ENCODE measurements around the gene HP1BP3.

HP1BP3 gene

DNA sequence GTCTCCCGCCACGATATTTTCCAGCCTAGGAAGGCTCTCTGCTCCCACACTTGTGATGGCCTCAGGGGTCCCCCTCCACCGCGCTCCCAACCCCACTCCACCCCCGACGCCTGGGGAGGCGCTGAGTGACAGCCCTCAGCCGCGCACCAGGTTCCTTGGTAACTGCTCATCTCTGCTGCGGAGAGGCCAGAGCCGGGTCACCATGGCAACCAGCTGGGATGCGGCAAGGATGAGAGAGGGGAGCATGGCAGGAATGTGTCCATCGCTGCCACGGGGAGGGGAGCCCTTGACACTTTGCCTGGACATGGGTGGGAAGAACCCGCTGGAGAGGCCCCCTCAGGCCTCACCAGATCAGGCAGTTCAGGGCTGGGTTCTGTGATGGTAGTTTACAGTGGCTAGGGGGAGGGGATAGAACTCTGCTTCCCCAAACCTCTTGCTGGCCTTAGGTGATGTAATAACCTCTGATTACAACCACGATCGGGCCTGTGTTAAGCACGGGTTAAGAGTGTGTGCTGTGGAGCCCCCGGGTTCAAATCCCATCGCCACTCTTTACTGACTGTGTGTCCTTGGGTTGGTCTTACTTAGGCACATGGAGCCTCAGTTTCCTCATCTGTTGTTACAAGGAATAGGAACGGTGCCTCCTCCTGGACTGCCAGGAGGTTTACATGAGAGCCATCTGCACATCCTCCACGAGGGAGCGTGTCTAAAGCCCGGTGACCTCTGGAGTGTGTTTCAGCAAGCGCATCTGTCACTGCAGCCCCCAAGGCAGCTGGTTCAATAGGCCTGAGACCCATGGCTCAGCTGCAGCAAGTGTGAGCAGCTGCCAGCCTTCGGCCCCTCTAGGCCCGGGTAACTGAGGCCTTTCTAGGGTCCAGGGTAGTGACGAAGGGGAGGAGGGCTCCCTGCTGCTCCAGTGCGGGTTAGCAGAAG lies 75.6 kb downstream of the HP1BP3 start:
- DNase-seq = no peak

DNA sequence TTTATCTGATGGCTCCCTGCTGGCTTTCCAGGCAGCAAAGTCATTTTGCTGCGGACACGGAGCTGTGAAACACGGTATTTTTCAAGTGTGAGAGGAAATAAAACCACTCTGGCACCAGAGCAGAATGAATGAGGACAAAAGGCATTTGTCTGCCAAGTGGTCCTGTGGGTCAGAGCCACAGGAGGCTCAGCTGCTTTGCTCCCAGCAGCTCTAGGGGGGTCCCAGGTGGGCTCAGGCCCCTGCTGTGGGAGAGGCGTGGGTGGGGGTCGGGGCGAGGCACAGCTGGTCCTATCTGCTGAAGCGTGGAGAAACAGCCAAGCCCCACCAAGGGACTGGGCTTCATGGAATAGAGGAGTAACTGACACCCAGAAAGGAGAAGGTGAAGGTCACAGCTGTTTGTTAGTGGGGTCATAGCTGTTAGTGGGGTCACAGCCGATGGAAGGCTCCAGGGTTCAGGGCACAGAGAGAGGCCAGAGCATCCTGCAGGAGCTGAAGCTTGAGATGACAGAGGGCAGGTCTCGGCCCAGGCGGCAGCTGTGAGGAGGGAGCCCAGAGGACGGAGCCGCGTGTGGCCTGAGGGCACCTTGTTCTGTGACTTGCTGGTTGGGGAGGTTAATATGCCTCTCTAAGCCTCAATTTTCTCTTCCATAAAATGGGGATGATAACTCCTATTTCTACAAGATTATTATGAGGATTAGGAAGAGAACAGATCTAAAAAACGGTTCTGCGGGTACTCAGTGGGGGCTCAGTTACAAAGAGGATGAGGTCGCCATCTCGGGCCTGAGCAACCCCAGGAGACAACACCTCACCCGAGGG lies 76.4 kb downstream of the HP1BP3 start:
- no peak for DNase-seq

DNA sequence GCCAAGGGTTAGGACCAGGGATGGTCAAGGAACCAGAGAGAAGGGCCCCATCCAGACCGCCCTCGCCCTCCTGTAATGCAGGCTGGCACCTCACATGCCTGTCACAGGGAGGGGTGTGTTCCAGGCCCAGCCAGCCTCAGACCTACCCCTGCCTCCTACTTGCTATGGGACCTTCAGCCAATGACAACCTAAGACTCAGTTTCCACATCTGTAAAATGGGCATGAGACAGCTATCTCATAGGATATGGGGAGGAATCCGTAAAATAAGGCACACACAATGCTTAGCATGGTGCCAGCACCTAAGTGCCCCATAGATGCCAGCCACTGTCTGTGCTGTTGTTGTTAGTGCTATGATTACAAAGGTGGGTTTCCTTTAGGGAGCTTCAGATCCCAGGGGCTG lies 77.2 kb downstream of the HP1BP3 start:
- DNase-seq = no peak

DNA sequence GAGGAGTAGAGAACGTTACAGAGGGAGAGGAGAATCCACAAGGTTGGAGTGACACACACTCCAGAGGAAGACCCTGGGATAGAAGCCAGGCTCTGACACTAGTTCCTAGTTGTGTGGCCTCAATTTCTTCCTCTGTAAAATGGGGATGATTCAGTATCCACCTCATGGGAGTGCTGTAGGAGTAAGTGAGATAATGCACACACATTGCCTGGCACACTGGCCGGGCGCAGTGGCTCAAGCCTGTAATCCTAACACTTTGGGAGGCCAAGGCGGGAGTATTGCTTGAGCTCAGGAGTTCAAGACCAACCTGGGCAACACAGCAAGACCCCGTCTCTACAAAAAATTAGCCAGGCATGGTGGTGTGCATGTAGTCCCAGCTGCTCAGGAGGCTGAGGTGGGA lies 78.2 kb downstream of the HP1BP3 start:
- DNase-seq = no peak

GRCh38 chr1:20708057-20708456 lies 79.0 kb downstream of the HP1BP3 start:
- no peak for DNase-seq

GRCh38 chr1:20706841-20707240 lies 80.3 kb downstream of the HP1BP3 start:
- no peak for DNase-seq

DNA sequence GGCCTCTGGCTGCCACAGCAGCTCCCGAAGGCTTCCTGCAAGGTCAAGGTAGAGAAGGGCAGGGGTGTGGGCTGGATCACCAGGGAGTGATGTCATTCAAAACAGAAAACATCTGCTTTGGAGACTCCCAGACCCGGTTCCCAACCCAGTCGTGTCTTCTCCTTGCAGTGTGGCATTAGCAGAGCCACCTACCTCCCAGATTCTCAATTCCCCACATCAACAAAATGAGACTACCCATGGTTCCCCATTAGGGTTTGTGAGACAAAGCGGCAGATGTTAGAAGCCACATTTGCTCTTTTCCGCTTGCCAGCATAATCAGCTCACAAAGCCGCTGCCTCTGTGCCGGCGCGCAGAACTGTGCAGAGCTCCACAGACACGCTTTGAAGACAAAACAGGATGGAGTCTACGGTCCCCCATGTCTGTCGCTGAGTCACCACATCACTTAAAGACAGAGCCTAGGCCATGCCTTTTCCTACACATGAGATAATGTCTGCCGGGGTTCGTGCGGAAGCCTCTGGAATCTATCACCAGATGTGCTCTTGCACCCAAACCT lies 81.8 kb downstream of the HP1BP3 start:
- DNase-seq = no peak

GRCh38 chr1:20704390-20705202 lies 82.5 kb downstream of the HP1BP3 start:
- DNase-seq = no peak

GRCh38 chr1:20703124-20703756 lies 83.9 kb downstream of the HP1BP3 start:
- DNase-seq = no peak

GRCh38 chr1:20702416-20702815 lies 84.7 kb downstream of the HP1BP3 start:
- DNase-seq = no peak

DNA sequence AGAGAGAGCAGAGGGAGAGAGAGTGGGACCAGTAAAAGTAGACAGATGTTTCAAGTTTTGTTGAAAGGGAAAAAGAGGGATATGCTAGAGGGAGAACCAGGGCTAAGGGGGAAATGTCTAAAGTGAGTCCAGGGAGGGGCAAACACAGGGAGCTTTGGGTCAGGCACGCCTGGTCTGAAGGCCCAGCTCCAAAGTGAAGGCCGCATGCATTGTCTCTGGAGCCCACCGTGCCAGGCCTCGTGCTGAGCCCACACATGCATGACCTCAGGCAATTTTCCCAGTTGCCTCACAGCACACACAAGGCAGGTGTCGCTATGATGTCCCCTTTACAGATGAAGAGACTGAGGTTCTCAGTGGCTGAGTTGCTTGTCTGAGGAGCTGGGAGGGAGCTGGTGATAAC lies 85.3 kb downstream of the HP1BP3 start:
- DNase-seq = no peak

DNA sequence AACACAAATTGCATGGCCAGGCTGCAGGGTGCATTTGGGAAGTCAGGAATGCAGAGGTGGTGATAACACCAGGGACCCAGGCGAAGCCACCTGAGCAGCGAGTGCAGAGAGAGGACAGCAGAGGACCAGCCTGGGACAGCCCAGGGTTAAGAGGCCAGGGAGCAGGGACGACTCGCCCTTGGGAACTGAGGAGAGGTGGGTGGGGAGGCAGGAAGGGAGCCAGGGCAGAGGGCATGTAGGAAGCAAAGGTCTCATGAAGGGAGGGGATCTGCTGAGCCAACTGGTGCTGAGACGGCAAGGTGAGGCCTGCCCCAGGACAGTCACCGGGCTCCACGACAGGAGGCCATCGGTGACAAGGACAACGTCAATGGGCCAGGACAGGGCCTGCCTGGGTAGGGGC lies 85.7 kb downstream of the HP1BP3 start:
- DNase-seq = no peak

- no peak for DNase-seq
Observed at GRCh38 chr1:20700636-20701215, 86.4 kb downstream of the HP1BP3 start.

GRCh38 chr1:20699558-20699957 lies 87.5 kb downstream of the HP1BP3 start:
- no peak for DNase-seq

DNA sequence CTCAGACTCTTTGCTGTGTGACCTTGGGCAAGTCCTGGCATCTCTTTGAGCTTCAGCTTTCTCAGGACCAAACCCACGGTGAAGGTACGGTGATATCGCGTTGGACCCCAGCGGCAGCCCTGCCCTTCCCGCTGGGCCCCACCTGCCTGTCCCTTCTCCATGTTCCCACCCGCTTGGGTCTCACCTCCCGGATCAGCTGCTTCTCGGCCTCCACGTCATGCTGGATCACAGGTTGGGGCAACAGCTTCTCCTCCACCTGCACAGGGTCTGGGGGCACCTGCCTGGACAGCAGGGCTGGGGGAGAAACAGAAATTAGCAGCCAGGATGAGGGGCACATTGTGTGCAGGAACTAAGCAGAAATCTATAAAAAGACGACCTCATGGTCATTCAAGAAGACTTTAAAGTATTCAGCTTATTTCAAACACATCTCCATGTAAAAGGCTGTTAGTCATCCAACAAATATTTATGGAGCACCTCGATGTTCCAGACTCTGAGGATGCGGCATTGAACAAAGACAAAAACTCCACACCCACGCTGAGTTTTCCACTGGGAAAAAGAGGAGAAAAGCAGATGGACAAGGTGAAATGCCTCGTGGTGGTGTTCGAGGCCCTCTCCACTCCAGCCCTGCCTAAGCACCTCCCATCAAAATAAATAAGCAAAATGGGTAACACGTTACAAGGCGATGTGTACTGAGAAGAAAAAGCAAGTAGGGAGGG lies 88.8 kb downstream of the HP1BP3 start:
- no peak for DNase-seq

DNA sequence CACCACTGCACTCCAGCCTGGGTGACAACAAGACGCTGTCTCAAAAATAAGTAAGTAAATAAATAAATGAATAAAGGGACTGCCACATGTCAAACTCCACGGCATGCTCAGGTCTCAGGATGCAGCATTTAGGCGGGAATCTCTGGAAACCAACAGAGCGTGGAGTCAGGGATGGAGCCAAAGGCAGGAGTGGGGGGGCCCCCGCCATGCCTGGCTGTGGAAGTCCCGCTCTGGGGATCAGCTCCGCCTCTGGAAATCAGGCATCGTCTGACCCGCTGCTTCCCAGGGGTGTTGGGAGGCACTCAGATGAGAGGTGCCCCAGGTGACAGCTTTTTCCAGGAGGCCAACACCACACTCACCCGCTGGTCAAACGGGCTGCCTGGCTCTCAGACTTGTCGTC lies 89.5 kb downstream of the HP1BP3 start:
- DNase-seq = no peak

GRCh38 chr1:20696397-20697333 lies 90.4 kb downstream of the HP1BP3 start:
- peak; percentile 34 to 79 (median 60) for DNase-seq

DNA sequence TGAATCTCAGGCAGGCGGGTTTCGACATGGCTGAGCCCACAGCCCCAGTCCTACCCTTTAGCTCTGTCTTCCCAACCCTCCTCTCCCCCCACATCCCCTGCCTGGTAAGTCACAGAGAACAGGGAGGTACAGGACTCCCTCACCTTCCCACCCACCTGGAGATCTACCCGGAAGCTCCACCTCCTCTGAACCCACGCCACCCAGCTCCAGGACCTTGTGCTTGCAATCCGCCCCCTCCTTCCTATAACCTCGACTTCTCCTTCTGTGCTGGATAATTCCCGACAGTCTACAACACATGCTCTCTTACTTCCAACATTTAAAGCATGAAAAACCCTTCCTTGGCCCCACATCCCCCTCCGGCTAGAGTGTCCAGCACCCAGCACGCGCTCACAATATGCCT lies 91.6 kb downstream of the HP1BP3 start:
- no peak for DNase-seq

GRCh38 chr1:20693623-20694022 lies 93.5 kb downstream of the HP1BP3 start:
- no peak for DNase-seq

All from T-helper 2 cell (primary cell).